Activated naive CD4-positive, alpha-beta T cell treated with anti-CD3 and anti-CD28 coated beads, Interleukin-2, amount 10 ng/mL, durations not matched to agents 7 days and 5 days (primary cell): Measurements from ENCODE around the gene PTGFR.

Experiments
- CTCF ChIA-PET: fragments of 350-600 bp; sonication (Branson Sonifier 250); formaldehyde crosslinking; loops from one replicate; lab custom pipeline; 2021; ENCODE audit warnings: antibody characterized with exemption; lab: Charles Lee
- DNase-seq: peaks from one replicate; pipeline ENCODE4 v3.0.0-alpha.2; 2020
- H3K27ac Mint-ChIP-seq: one replicate; pipeline ENCODE4 v1.8.0; 2021; ENCODE audit warnings: mild to moderate bottlenecking, moderate library complexity, mixed read lengths
- H3K27me3 Mint-ChIP-seq: one replicate; pipeline ENCODE4 v1.8.0; 2021; ENCODE audit warnings: mild to moderate bottlenecking, mixed read lengths
- H3K36me3 Mint-ChIP-seq: one replicate; pipeline ENCODE4 v1.8.0; 2021; ENCODE audit warnings: mixed read lengths
- H3K4me1 Mint-ChIP-seq: one replicate; pipeline ENCODE4 v1.8.0; 2021; ENCODE audit warnings: mixed read lengths
- H3K4me3 Mint-ChIP-seq: one replicate; pipeline ENCODE4 v1.8.0; 2021; ENCODE audit warnings: mild to moderate bottlenecking, moderate library complexity, mixed read lengths
- H3K9me3 Mint-ChIP-seq: one replicate; pipeline ENCODE4 v1.8.0; 2021; ENCODE audit warnings: mixed read lengths

PTGFR gene

GRCh38 chr1:78541479-78541878 lies 50.7 kb downstream of the PTGFR start:
- no peak overlapping the region for H3K27ac Mint-ChIP-seq
- no peaks in the 10 kb centered on the region for H3K27me3 Mint-ChIP-seq
- CTCF ChIA-PET, result no interaction called here
- H3K4me3 Mint-ChIP-seq, result no peak overlapping the region
- DNase-seq, result no peak
- H3K36me3 Mint-ChIP-seq, result no peaks in the 10 kb centered on the region
- H3K9me3 Mint-ChIP-seq, result no peaks in the 10 kb centered on the region
- H3K4me1 Mint-ChIP-seq, result no peaks in the 10 kb centered on the region

- CTCF ChIA-PET, result no interaction called here
- Mint-ChIP-seq H3K4me1 (no peaks in the 10 kb centered on the region), H3K4me3 (no peak overlapping the region), H3K9me3 (no peaks in the 10 kb centered on the region), H3K27ac (no peak overlapping the region), H3K27me3 (no peaks in the 10 kb centered on the region), H3K36me3 (no peaks in the 10 kb centered on the region)
- no peak for DNase-seq
These were observed 53.3 kb downstream of the PTGFR start for GRCh38 chr1:78543941-78544643.

- no peak overlapping the region for H3K27ac Mint-ChIP-seq
- no peak for DNase-seq
- H3K4me3 Mint-ChIP-seq, result no peak overlapping the region
- H3K9me3 Mint-ChIP-seq, result no peaks in the 10 kb centered on the region
- no peaks in the 10 kb centered on the region for H3K36me3 Mint-ChIP-seq
- H3K27me3 Mint-ChIP-seq, result no peaks in the 10 kb centered on the region
- no peaks in the 10 kb centered on the region for H3K4me1 Mint-ChIP-seq
- CTCF ChIA-PET, result no interaction called here
These were observed 56.3 kb downstream of the PTGFR start for GRCh38 chr1:78547081-78547480.

- H3K27ac Mint-ChIP-seq, result no peak overlapping the region
- no peaks in the 10 kb centered on the region for H3K36me3 Mint-ChIP-seq
- no peaks in the 10 kb centered on the region for H3K4me1 Mint-ChIP-seq
- CTCF ChIA-PET, result no interaction called here
- H3K27me3 Mint-ChIP-seq, result no peaks in the 10 kb centered on the region
- H3K4me3 Mint-ChIP-seq, result no peak overlapping the region
- DNase-seq, result no peak
- peaks cover 1% of the 10 kb centered on the region for H3K9me3 Mint-ChIP-seq
These were observed 58.6 kb downstream of the PTGFR start for GRCh38 chr1:78549331-78549730.

- DNase-seq, result no peak
- Mint-ChIP-seq H3K4me3 (no peak overlapping the region), H3K27ac (no peak overlapping the region), H3K36me3 (no peaks in the 10 kb centered on the region), H3K9me3 (peaks cover 1% of the 10 kb centered on the region), H3K27me3 (no peaks in the 10 kb centered on the region), H3K4me1 (no peaks in the 10 kb centered on the region)
- CTCF ChIA-PET, result no interaction called here
These were observed 59.1 kb downstream of the PTGFR start for GRCh38 chr1:78549891-78550290.

GRCh38 chr1:78553859-78554258 lies 63.1 kb downstream of the PTGFR start:
- H3K4me1 Mint-ChIP-seq, result no peaks in the 10 kb centered on the region
- DNase-seq, result no peak
- peaks cover 1% of the 10 kb centered on the region for H3K9me3 Mint-ChIP-seq
- H3K4me3 Mint-ChIP-seq, result no peak overlapping the region
- H3K27ac Mint-ChIP-seq, result no peak overlapping the region
- no peaks in the 10 kb centered on the region for H3K27me3 Mint-ChIP-seq
- CTCF ChIA-PET, result no interaction called here
- H3K36me3 Mint-ChIP-seq, result no peaks in the 10 kb centered on the region

GRCh38 chr1:78554840-78555239 lies 64.1 kb downstream of the PTGFR start:
- DNase-seq, result no peak
- CTCF ChIA-PET, result no interaction called here
- Mint-ChIP-seq H3K9me3 (peaks cover 1% of the 10 kb centered on the region), H3K27me3 (no peaks in the 10 kb centered on the region), H3K36me3 (no peaks in the 10 kb centered on the region), H3K4me3 (no peak overlapping the region), H3K27ac (no peak overlapping the region), H3K4me1 (no peaks in the 10 kb centered on the region)

- Mint-ChIP-seq H3K27me3 (no peaks in the 10 kb centered on the region), H3K9me3 (no peaks in the 10 kb centered on the region), H3K4me1 (no peaks in the 10 kb centered on the region), H3K4me3 (no peak overlapping the region), H3K27ac (no peak overlapping the region), H3K36me3 (no peaks in the 10 kb centered on the region)
- no peak for DNase-seq
- CTCF ChIA-PET, result no interaction called here
These were observed 68.9 kb downstream of the PTGFR start for GRCh38 chr1:78559680-78560079.

GRCh38 chr1:78560811-78561210 lies 70.0 kb downstream of the PTGFR start:
- H3K36me3 Mint-ChIP-seq, result no peaks in the 10 kb centered on the region

GRCh38 chr1:78561856-78562255 lies 71.1 kb downstream of the PTGFR start:
- H3K27ac Mint-ChIP-seq, result no peak overlapping the region
- H3K36me3 Mint-ChIP-seq, result no peaks in the 10 kb centered on the region

More at GRCh38 chr1:78560811-78561210, 70.0 kb downstream of the PTGFR start:
- Mint-ChIP-seq H3K27me3 (no peaks in the 10 kb centered on the region), H3K9me3 (no peaks in the 10 kb centered on the region), H3K4me3 (no peak overlapping the region), H3K27ac (no peak overlapping the region), H3K4me1 (no peaks in the 10 kb centered on the region)
- no peak for DNase-seq
- CTCF ChIA-PET, result no interaction called here

GRCh38 chr1:78565393-78565792 lies 74.6 kb downstream of the PTGFR start:
- no peak overlapping the region for H3K4me3 Mint-ChIP-seq
- H3K27ac Mint-ChIP-seq, result no peak overlapping the region
- H3K27me3 Mint-ChIP-seq, result no peaks in the 10 kb centered on the region
- no peaks in the 10 kb centered on the region for H3K4me1 Mint-ChIP-seq
- no peaks in the 10 kb centered on the region for H3K36me3 Mint-ChIP-seq
- no peaks in the 10 kb centered on the region for H3K9me3 Mint-ChIP-seq
- DNase-seq, result no peak
- CTCF ChIA-PET, result no interaction called here

More at GRCh38 chr1:78561856-78562255, 71.1 kb downstream of the PTGFR start:
- CTCF ChIA-PET, result no interaction called here
- Mint-ChIP-seq H3K27me3 (no peaks in the 10 kb centered on the region), H3K9me3 (no peaks in the 10 kb centered on the region), H3K4me3 (no peak overlapping the region), H3K4me1 (no peaks in the 10 kb centered on the region)
- DNase-seq, result no peak

GRCh38 chr1:78570539-78570938 lies 79.8 kb downstream of the PTGFR start:
- CTCF ChIA-PET, result no interaction called here
- Mint-ChIP-seq H3K4me1 (no peaks in the 10 kb centered on the region), H3K27me3 (no peaks in the 10 kb centered on the region), H3K27ac (no peak overlapping the region), H3K9me3 (no peaks in the 10 kb centered on the region), H3K4me3 (no peak overlapping the region), H3K36me3 (no peaks in the 10 kb centered on the region)
- no peak for DNase-seq

- no peaks in the 10 kb centered on the region for H3K4me1 Mint-ChIP-seq
- no peaks in the 10 kb centered on the region for H3K27me3 Mint-ChIP-seq
- no peak for DNase-seq
- no peaks in the 10 kb centered on the region for H3K9me3 Mint-ChIP-seq
- no peak overlapping the region for H3K4me3 Mint-ChIP-seq
- CTCF ChIA-PET, result interaction anchor here (1.0 kb wide), 1 partner anchor 31 kb away, joined by 3 read pairs; no protein-coding TSS in a partner anchor
- no peak overlapping the region for H3K27ac Mint-ChIP-seq
- H3K36me3 Mint-ChIP-seq, result no peaks in the 10 kb centered on the region
These were observed 86.7 kb downstream of the PTGFR start for GRCh38 chr1:78577257-78578100.

GRCh38 chr1:78586572-78586971 lies 95.8 kb downstream of the PTGFR start:
- Mint-ChIP-seq H3K9me3 (no peaks in the 10 kb centered on the region), H3K4me1 (no peaks in the 10 kb centered on the region), H3K36me3 (no peaks in the 10 kb centered on the region), H3K27me3 (peaks cover 3% of the 10 kb centered on the region), H3K4me3 (no peak overlapping the region), H3K27ac (no peak overlapping the region)
- DNase-seq, result no peak
- CTCF ChIA-PET, result no interaction called here

GRCh38 chr1:78587211-78587610 lies 96.4 kb downstream of the PTGFR start:
- H3K9me3 Mint-ChIP-seq, result no peaks in the 10 kb centered on the region
- no peak for DNase-seq
- H3K4me1 Mint-ChIP-seq, result no peaks in the 10 kb centered on the region
- peaks cover 3% of the 10 kb centered on the region for H3K27me3 Mint-ChIP-seq
- H3K4me3 Mint-ChIP-seq, result no peak overlapping the region
- no peaks in the 10 kb centered on the region for H3K36me3 Mint-ChIP-seq
- no peak overlapping the region for H3K27ac Mint-ChIP-seq
- CTCF ChIA-PET, result no interaction called here
